ENCODE results near the gene TRIM69.

TRIM69 gene

GRCh38 chr15:44792715-44793114, 56.4 kb downstream of the TRIM69 start:
- no peak overlapping the region for H3K9ac ChIP-seq (ENCODE audit: low read length)
- H3K9me2 ChIP-seq (replicated peaks; ENCODE audit: insufficient read depth, low read length), result no peaks in the 10 kb centered on the region
- no peaks in the 10 kb centered on the region for H3K36me3 ChIP-seq (ENCODE audit: low read length)
- no peak overlapping the region for H3K4me2 ChIP-seq (ENCODE audit: low read depth, low read length, poor library complexity, severe bottlenecking)
- no peaks in the 10 kb centered on the region for H4K20me1 ChIP-seq (ENCODE audit: low read depth, low read length)
- H3K9me3 ChIP-seq (ENCODE audit: insufficient read depth, low read length), result no peaks in the 10 kb centered on the region
- H3K79me2 ChIP-seq (ENCODE audit: insufficient read depth, low read length), result no peaks in the 10 kb centered on the region
- no peaks in the 10 kb centered on the region for H3F3A ChIP-seq (ENCODE audit: insufficient read depth)
- H2AFZ ChIP-seq (ENCODE audit: low read depth, low read length, severe bottlenecking), result no peak overlapping the region
- TF ChIP-seq CTCF (IDR thresholded peaks at IDR 0.05; ENCODE audit: insufficient read depth, low read length, poor library complexity, severe bottlenecking) (no peak), EZH2phosphoT487 (conservative IDR thresholded peaks at IDR 0.05; ENCODE audit: low read length) (no peak)
- H3K4me3 ChIP-seq (ENCODE audit: insufficient read depth, low read length, poor library complexity, severe bottlenecking), result no peak overlapping the region
- H3K27me3 ChIP-seq (ENCODE audit: low read length), result no peaks in the 10 kb centered on the region
- no peak overlapping the region for H3K27ac ChIP-seq (ENCODE audit: low read depth, low read length)

GRCh38 chr15:44794072-44794471, 57.7 kb downstream of the TRIM69 start:
- TF ChIP-seq CTCF (IDR thresholded peaks at IDR 0.05; ENCODE audit: insufficient read depth, low read length, poor library complexity, severe bottlenecking) (no peak), EZH2phosphoT487 (conservative IDR thresholded peaks at IDR 0.05; ENCODE audit: low read length) (no peak)
- H3K9me3 ChIP-seq (ENCODE audit: insufficient read depth, low read length), result no peaks in the 10 kb centered on the region
- H3K27me3 ChIP-seq (ENCODE audit: low read length), result no peaks in the 10 kb centered on the region
- no peaks in the 10 kb centered on the region for H3F3A ChIP-seq (ENCODE audit: insufficient read depth)
- no peaks in the 10 kb centered on the region for H3K9me2 ChIP-seq (replicated peaks; ENCODE audit: insufficient read depth, low read length)
- H3K4me2 ChIP-seq (ENCODE audit: low read depth, low read length, poor library complexity, severe bottlenecking), result no peak overlapping the region
- no peaks in the 10 kb centered on the region for H3K79me2 ChIP-seq (ENCODE audit: insufficient read depth, low read length)
- no peaks in the 10 kb centered on the region for H3K36me3 ChIP-seq (ENCODE audit: low read length)
- no peak overlapping the region for H3K27ac ChIP-seq (ENCODE audit: low read depth, low read length)
- H3K9ac ChIP-seq (ENCODE audit: low read length), result no peak overlapping the region
- no peak overlapping the region for H2AFZ ChIP-seq (ENCODE audit: low read depth, low read length, severe bottlenecking)
- H3K4me3 ChIP-seq (ENCODE audit: insufficient read depth, low read length, poor library complexity, severe bottlenecking), result no peak overlapping the region
- no peaks in the 10 kb centered on the region for H4K20me1 ChIP-seq (ENCODE audit: low read depth, low read length)

GRCh38 chr15:44796508-44796907, 60.2 kb downstream of the TRIM69 start:
- H3K9ac ChIP-seq (ENCODE audit: low read length), result no peak overlapping the region
- no peak overlapping the region for H2AFZ ChIP-seq (ENCODE audit: low read depth, low read length, severe bottlenecking)
- H3F3A ChIP-seq (ENCODE audit: insufficient read depth), result no peaks in the 10 kb centered on the region
- no peaks in the 10 kb centered on the region for H3K36me3 ChIP-seq (ENCODE audit: low read length)
- H3K4me3 ChIP-seq (ENCODE audit: insufficient read depth, low read length, poor library complexity, severe bottlenecking), result no peak overlapping the region
- H3K9me2 ChIP-seq (replicated peaks; ENCODE audit: insufficient read depth, low read length), result no peaks in the 10 kb centered on the region
- no peaks in the 10 kb centered on the region for H4K20me1 ChIP-seq (ENCODE audit: low read depth, low read length)
- no peaks in the 10 kb centered on the region for H3K9me3 ChIP-seq (ENCODE audit: insufficient read depth, low read length)
- H3K27me3 ChIP-seq (ENCODE audit: low read length), result no peaks in the 10 kb centered on the region
- no peak for TF ChIP-seq CTCF (IDR thresholded peaks at IDR 0.05; ENCODE audit: insufficient read depth, low read length, poor library complexity, severe bottlenecking)
- no peak for TF ChIP-seq EZH2phosphoT487 (conservative IDR thresholded peaks at IDR 0.05; ENCODE audit: low read length)
- H3K4me2 ChIP-seq (ENCODE audit: low read depth, low read length, poor library complexity, severe bottlenecking), result no peak overlapping the region
- H3K27ac ChIP-seq (ENCODE audit: low read depth, low read length), result no peak overlapping the region
- H3K79me2 ChIP-seq (ENCODE audit: insufficient read depth, low read length), result no peaks in the 10 kb centered on the region
